ENCODE measurements around the gene GPX3.

GPX3 gene, protein sequence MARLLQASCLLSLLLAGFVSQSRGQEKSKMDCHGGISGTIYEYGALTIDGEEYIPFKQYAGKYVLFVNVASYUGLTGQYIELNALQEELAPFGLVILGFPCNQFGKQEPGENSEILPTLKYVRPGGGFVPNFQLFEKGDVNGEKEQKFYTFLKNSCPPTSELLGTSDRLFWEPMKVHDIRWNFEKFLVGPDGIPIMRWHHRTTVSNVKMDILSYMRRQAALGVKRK

DNA sequence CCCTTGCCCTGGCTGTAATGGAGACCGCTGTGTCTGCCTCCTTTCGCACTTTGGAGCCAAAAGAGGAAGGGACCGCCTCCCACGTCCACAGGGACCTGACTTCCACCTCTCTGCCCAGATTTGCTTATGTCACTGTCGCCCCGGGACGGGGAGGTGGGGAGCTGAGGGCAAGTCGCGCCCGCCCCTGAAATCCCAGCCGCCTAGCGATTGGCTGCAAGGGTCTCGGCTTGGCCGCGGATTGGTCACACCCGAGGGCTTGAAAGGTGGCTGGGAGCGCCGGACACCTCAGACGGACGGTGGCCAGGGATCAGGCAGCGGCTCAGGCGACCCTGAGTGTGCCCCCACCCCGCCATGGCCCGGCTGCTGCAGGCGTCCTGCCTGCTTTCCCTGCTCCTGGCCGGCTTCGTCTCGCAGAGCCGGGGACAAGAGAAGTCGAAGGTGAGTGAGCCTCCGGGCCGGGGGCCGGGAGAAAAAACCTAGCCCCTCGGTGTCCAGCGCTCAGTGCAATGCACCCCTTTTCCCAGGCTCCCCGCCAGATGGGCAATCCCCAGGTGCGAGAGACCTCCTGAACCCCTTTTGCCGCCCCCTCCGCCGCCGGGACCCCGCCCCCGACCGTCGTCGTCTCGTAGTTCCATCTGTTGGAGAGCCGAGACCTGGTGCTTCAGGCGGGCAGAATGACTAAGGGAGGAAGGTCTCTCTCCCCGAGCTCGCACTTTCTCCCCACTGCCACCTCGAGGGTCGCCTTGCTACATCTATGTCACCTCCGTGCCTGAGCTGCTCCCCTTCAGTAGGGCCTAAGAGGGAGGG, at the start of gene GPX3:
TSS of gene GPX3 (plus strand) at position 288 of the 807 bp plus-strand sequence. CDS start at position 352, 64 bp downstream.
- H3K4me3 ChIP-seq (ENCODE audit: low read depth, low read length) = no peak within 1 kb of the TSS
- no peak for DNase-seq (ENCODE audit: low read depth)
- TF ChIP-seq, protein P1, sequence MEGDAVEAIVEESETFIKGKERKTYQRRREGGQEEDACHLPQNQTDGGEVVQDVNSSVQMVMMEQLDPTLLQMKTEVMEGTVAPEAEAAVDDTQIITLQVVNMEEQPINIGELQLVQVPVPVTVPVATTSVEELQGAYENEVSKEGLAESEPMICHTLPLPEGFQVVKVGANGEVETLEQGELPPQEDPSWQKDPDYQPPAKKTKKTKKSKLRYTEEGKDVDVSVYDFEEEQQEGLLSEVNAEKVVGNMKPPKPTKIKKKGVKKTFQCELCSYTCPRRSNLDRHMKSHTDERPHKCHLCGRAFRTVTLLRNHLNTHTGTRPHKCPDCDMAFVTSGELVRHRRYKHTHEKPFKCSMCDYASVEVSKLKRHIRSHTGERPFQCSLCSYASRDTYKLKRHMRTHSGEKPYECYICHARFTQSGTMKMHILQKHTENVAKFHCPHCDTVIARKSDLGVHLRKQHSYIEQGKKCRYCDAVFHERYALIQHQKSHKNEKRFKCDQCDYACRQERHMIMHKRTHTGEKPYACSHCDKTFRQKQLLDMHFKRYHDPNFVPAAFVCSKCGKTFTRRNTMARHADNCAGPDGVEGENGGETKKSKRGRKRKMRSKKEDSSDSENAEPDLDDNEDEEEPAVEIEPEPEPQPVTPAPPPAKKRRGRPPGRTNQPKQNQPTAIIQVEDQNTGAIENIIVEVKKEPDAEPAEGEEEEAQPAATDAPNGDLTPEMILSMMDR (IDR thresholded peaks at IDR 0.05; ENCODE audit: insufficient read depth, low read depth, low read length, missing control alignments) = no peak

DNA sequence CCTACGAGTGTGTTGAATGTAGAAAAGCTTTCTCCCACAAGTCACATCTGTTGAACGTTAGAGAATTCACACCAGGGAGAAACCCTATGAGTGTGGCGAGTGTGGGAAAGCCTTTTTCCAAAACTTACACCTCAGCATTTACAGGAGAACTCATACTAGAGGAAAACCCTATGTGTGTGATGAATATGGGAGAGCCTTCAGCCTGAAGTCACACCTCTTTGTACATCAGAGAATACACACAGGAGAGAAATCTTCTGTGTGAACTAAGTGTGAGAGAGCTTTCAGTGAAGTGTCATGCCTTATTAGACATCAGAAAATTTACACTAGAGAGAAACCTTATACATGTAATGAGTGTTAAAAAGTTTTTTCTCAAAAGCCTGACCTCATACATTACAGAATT, 41.8 kb upstream of the GPX3 start:
- no peak for DNase-seq (ENCODE audit: low read depth)
- no peak overlapping the region for H3K4me3 ChIP-seq (ENCODE audit: low read depth, low read length)
- TF ChIP-seq, protein P1 (IDR thresholded peaks at IDR 0.05; ENCODE audit: insufficient read depth, low read depth, low read length, missing control alignments) = no peak

DNA sequence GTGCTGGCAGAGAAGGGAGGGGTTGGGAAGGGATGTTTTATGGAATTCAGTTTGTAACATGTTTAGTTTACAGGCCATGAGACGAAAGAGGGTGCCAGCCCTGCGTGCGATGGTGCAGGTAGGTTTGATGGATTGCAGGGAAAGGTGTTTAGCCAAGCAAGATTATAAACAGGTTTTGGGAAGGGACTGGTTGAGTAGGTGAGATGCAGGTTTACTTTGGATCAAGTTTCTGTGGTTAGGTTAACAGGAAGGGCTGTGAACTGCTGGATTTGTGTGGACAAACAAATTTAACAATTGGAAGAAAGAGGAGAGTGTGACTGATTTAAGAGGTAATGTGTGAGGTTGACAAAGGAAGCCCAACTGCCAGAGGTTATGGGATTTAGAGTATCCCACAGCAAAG, 32.6 kb upstream of the GPX3 start:
- DNase-seq (ENCODE audit: low read depth) = no peak
- TF ChIP-seq, protein P1 (IDR thresholded peaks at IDR 0.05; ENCODE audit: insufficient read depth, low read depth, low read length, missing control alignments) = no peak
- H3K4me3 ChIP-seq (ENCODE audit: low read depth, low read length) = no peak overlapping the region

DNA sequence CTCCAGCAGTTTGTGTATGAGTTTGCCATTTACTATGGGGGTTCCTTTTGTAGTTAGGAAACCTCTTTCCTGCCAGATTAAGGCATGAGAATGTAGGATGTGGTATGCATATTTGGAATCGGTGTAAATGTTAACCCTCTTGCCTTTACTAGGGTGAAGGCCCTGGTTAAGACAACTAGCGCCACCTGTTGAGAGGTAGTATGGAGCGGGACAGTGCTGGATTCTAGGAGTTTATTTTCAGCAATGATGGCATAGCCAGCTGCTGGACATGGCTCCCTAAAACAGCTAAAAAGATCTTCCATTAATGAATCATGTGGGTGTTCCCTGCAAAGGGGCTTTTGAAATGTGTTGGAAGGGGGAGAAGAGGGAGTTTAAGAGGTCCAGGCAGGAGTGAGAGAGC, 30.7 kb upstream of the GPX3 start:
- peak; percentile 12 for DNase-seq (ENCODE audit: low read depth)
- TF ChIP-seq, protein P1 (IDR thresholded peaks at IDR 0.05; ENCODE audit: insufficient read depth, low read depth, low read length, missing control alignments) = peak; percentile 14

DNA sequence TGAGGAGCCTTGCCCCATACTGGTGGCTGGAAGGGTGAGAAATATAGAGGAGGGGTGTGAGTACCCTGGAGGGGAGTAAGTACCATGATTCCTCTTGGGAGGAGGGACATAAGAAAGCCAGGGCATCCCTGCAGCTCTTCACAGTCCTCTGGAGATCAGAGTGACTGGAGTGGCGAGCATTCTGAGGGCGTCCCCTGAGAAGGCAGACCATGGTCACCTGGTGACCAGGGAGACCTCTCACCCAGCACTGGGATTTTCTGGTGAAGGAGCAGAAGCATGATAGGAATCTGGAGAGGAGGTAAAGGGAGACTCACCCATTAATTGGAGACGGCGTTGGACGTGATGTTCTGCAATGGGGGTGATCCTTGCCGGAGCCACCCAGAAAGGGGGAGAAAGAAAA, 27.7 kb upstream of the GPX3 start:
- no peak for DNase-seq (ENCODE audit: low read depth)
- H3K4me3 ChIP-seq (ENCODE audit: low read depth, low read length) = no peak overlapping the region
- TF ChIP-seq, protein P1 (IDR thresholded peaks at IDR 0.05; ENCODE audit: insufficient read depth, low read depth, low read length, missing control alignments) = no peak

More for the DNA sequence above, 30.7 kb upstream of the GPX3 start:
- no peak overlapping the region for H3K4me3 ChIP-seq (ENCODE audit: low read depth, low read length)

DNA sequence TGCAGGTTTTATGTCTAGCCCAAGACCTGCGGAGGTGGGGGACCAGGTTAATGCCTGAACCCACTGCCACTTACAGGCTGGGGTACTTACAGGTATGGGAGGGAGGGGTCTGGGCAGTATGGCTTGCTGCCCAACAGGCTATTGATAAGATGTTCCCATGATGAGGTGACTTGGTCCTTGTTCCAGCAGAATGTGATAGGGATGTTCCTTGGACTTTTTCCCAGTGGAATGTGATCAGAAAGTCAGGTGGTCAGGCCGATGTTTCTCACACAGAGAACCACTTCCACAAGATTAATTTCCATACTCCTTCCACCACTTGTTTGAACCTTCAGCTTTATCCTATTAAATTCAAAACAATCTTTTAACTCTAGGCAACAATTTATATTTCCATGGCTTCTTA, 27.0 kb upstream of the GPX3 start:
- no peak overlapping the region for H3K4me3 ChIP-seq (ENCODE audit: low read depth, low read length)
- DNase-seq (ENCODE audit: low read depth) = no peak
- TF ChIP-seq, protein P1 (IDR thresholded peaks at IDR 0.05; ENCODE audit: insufficient read depth, low read depth, low read length, missing control alignments) = no peak
